ENCODE data around the gene COMMD7.
A peak's percentile ranks its signal among the peaks of the same experiment; 100 is the strongest.
"Not testable (repeated sequence)": the region's sequence is repeated elsewhere in the genome, so short reads cannot be mapped to it uniquely, and the experiment has no call there.

Gene COMMD7

DNA sequence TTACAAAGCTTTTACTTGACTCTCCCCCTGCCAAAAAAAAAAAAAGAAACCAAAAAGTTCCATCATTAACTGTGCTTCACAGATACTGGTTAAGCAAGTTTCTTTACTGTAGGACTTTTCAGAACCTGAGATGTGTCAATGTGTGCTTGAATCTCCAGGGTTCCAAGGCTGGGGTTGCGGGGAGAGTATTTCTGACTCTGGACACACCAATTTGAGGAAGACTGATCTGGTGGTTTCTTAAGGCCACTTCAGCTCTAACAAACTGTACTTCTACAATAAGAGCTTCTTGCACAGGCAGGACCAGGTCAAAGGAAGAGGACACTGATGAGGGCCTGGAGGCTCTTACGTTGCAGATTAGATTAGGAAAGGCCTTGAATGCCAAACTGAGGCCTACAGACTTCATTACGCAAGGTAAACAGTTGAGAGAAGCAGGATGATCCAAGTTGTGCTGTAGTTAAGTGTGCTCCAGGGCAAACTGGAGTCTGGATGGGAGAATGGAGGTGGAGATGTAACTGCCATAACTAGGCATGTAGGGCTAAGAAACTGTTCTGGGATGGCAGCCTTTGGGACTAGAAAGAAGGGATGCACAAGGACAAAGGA lies 24.4 kb downstream of the COMMD7 start:
- DNase-seq = no peak

DNA sequence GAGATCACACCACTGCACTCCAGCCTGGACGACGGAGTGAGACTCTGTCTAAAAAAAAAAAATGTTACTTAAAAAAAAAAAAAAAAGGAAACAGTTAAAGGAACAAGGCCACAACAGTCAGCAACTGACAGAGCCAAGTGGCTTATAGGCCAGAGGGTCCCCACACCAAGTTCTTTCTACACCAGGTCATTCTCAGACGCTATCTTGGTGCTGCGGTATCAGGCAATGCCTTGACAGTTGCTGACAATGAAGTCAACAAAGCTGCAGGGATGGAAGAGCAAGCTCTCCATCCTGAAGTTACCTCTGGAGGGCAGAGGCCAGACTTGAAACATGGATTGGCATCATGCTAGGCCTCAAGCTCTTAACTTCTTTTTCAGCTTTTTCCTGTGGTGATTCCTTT lies 31.9 kb downstream of the COMMD7 start:
- no peak for DNase-seq

DNA sequence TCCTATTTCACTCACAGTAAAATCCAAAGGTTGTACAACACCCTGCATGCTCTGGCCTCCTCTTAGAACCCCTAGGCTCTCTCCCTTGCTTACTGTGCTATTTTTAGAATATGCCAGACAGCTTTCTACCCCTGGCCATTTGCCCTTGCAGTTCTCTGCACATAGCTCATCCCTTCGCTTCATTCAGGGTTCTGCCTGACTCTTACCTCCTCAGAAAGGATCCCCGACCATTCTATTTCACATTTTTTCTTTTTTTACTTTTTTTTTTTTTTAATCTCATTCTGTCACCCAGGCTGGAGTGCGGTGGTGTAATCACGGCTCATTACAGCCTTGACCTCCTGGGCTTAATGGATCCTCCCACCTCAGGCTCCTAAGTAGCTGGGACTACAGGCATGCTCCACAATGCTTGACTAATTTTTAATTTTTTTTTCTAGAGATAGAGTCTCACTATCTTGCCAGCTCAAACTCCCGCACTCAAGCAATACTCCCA lies 33.6 kb downstream of the COMMD7 start:
- no peak for DNase-seq

DNA sequence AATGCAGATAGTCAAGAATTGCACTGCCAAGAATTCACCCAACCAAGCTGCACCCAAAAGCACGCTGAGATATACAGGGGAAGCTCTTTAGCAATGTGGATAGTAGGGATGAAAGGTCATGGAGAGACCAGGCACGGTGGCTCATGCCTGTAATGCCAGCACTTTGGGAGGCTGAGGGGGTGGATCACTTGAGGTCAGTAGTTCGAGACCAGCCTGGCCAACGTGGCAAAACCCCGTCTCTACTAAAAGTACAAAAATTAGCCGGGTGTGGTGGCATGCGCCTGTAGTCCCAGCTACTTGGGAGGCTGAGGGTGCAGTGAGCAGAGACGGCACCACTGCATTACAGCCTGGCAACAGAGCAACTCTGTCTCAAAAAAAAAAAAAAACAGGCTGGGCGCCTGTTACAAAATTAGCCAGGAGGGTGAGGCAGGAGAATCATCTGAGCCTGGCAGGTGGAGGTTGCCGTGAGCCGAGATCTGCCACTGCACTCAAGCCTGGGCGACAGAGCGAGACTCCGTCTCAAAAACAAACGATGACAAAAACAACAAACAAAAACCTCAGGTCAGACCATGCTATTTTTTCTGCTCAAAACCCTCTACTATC lies 34.1 kb downstream of the COMMD7 start:
- not testable (repeated sequence) for DNase-seq

DNA sequence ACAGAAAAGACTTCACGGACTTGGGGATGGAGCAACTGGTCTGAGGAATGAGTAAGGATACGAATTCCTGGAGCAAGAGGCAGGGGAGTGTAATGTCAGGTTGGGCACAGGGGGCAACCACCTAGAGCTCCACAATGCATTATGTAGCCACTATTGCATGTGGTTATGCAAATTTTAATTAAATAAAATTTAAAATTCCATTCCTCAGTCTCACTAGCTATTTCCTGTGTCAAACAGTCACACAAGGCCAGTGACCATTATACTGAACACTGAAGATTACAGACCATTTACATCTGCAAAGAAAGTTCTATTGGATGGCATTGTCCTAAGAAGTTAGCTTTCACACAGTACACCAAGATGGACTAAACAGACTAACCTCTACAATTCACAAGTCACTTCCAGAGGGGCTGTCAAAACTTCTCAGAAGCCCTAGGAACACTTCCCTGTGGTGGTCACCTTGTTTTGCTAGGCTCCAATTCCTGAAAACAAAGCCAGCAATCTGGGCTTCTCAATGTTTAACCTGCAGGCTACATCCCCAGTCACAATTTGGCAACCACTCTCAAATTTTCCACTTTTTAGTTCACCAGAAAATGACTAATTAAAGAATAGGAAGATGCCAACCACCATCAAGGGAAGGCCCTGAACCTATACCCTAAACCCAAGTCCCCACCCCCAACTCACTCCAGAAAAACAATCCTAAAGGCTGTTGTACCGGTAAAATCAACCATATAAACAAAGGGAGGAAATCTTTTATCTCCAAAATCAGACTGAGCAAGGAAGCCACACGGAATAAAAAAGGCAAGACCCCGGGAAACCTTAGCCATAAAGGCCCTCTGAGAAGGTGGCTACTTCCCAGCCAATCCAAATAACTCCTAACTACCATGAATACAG lies 35.3 kb downstream of the COMMD7 start:
- DNase-seq = no peak

DNA sequence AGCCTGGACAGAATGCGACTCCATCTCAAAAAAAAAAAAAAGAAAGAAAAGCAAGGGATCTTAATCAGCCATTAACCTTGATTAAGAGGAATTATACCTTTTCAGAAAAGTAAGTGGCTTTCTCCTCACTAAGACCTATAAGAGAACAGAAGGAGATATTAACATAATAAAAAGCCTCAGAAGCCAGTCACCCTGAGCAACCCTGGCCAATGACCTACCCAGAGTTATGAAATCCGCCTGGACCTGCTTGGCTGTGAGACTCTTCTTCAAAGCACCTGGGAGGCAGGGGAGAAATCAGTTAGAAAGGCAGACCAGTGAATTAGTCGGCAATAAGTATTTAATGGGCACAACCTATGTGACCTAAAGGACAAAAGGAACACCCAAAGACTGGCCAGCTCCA lies 36.8 kb downstream of the COMMD7 start:
- DNase-seq = no peak

DNA sequence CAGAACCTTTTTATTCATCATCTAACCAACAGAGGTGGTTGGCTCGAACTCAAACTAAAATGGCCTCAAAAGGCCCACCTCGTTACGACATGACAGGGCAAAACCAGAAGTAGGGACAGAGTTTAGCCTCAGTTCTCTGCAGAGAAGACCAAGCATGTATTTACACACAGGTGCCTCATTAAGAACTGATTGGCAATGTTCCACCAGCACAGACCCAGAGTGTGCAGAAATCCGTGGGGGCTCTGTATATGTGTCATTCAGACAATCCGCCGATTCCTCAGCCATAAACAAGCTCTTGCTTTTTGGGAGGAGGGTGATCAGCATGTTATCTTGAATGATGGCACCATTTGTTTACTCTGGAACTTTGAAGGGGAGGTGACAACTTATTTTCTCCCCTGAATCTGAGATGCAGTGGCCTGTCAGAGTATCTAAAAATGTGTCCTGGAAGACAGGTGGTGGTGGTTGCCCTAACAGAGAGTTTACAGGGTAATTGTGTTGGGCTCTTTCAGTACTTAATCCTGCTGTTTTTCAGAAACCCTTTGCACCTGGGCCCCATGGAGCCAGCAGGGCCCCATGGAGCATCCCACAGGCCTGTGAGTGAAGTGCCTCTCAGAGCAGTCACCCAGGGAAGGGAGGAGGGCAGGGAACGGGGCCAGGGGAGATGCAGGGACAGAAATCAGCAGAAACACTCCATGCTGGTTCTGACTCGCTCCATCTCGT lies 40.4 kb downstream of the COMMD7 start:
- DNase-seq = no peak

DNA sequence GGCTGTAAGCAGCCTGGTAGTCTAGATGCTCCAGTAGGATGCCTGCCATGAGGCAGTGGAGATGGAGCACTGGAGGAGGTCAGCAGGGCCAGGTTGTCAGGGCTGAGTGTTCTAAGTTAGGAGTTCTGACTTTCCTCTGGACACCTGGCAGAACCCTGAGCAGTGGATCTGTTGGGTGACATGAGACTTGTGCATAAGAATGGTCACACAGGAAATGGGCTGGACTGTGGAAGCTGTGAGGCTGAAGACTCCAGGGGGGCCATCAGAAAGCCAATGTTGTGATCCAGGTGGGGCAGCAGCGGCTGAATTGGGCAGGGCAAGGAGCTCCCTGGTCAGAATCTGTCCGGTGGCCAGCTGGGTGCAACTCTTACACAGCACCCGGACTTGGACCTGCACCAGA lies 45.7 kb downstream of the COMMD7 start:
- DNase-seq = no peak

DNA sequence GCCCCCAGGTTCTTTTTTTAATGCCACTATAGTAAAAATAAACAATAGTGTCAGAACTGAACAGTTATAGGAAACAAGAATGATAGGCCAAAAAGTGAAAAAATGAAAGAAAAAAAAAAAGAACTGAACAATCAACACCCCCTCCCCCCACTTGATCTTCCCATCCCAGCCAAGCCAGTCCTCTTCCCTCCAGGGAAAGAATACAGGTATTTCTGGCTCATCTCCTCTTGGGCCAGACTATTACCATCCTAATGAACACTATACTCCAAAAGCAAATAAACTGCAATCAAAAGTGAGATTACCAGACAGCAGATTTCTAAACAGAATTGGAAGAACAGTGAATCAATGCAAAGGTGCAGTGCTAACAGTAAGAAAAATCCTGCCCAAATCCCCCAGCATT lies 48.2 kb downstream of the COMMD7 start:
- no peak for DNase-seq

DNA sequence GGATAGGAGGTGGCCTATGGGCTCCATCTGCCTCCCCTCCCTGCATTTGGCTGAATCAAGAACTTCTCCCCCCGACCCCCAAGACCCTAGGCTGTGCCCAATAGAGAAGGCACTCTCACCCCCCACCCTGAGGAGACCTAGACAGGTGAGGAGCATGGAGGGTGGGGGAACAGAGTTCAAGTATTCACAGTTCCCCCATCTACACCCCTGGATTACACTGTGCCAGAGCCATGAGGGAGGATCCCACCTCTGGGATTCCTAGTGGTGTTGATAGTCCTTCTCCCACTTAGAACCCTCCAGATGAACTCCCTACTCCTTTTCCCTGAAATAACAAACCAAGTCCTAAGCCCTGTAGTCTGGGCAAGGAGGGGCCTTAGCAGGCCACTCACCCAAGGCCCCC lies 54.3 kb downstream of the COMMD7 start:
- not testable (repeated sequence) for DNase-seq

DNA sequence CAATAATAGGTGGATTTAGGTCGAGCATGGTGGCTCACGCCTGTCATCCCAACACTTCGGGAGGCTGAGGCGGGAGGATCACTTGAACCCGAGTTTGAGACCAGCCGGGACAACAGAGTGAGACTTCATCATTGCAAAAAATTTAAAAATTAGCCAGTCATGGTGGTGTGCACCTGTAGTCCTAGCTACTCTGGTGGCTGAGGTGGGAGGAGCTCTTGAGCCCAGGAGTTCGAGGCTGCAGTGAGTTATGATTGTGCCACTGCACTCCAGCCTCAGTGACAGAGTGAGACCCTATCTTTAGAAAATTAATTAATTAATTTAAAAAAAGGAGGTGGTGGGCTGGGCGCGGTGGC lies 56.1 kb downstream of the COMMD7 start:
- DNase-seq = no peak

DNA sequence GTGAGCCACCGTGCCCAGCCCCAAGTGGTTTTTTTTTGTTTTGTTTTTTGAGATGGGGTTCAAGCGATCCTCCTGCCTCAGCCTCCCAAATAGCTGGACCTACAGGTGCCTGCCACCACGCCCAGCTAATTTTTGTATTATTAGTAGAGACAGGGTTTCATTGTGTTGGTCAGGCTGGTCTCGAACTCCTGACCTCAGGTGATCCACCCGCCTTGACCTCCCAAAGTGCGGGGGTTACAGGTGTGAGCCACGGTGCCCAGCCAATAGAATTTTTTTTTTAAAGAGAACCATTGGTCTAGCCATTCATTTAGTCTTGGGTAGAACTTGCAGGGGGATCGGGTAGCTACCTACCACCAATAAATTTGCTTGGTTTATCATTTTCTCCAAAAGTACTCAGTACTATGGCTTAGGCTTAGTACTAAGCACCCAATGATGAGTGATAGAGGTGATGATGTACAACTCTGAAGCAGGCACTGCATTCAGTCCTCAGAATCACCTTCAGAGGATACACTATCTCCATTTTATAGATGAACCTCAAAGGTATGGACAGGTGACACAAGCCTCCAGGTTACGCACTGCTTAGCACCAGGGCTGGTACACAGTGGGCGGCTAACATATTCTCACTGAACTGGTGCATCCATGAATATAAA lies 56.6 kb downstream of the COMMD7 start:
- no peak for DNase-seq

DNA sequence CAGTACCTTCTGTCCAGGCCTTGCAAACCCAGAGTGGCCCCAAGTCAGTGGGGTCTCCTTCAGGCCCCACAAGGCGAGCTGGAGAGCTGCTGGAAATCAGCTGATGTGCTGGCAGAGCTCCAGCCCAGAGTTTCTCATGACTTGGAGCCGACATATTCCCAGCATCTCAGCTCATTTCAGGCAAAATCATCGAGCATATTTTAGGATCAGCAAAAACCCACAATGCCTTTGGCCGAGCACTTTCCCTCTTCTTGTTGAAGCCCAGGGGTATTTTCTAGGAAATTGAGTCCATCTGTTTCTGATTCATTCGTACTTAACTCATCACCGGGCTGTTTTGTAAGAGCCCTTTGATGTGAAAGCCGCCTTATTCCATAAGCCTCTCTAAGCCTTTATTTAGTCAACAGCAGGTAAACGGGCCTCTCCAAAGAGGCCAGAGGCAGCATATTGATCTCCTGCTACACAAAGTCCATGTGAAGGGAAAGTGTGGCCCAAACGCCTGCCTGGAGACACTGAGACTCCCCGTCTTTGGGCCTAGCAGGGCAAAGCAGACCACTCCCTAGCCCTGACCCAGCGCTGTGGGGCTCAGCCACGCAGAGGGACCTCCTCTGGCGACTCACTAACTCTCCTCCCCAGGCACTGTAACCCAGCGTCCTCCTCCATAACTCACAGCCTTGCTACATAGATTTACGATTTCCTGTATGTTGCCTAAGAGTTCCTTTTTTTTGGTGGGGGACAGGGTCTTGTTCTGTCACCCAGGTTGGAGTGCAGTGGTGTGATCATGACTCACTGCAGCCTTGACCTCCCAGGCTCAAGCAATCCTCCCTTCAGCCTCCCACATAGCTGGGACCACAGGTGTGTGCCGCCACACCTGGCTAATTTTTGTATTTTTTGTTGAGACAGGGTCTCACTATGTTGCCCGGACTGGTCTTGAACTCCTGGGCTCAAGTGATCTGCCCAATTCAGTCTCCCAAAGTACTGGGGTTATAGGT lies 57.4 kb downstream of the COMMD7 start:
- no peak for DNase-seq

DNA sequence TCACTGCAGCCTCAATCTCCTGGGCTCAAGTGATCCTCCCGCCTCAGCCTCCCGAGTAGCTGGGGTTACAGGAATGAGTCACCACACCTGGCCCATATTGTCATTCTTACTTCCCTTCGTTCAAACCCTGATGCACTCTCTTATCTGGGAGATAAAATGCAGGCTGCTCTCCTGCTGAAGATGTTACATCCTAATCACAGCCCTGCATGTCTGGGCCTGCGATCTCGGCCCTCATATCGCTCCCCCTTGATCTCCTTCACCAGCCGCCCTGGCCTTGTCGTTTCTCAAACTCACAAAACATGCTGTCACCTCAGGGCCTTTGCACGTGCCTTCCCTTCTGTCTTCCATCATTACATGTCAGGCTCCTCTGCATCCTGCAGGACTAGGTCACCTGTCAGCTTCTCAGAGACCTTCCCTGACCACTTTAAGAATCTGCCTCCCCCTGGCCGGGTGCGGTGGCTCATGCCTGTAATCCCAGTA lies 60.7 kb downstream of the COMMD7 start:
- DNase-seq = no peak

DNA sequence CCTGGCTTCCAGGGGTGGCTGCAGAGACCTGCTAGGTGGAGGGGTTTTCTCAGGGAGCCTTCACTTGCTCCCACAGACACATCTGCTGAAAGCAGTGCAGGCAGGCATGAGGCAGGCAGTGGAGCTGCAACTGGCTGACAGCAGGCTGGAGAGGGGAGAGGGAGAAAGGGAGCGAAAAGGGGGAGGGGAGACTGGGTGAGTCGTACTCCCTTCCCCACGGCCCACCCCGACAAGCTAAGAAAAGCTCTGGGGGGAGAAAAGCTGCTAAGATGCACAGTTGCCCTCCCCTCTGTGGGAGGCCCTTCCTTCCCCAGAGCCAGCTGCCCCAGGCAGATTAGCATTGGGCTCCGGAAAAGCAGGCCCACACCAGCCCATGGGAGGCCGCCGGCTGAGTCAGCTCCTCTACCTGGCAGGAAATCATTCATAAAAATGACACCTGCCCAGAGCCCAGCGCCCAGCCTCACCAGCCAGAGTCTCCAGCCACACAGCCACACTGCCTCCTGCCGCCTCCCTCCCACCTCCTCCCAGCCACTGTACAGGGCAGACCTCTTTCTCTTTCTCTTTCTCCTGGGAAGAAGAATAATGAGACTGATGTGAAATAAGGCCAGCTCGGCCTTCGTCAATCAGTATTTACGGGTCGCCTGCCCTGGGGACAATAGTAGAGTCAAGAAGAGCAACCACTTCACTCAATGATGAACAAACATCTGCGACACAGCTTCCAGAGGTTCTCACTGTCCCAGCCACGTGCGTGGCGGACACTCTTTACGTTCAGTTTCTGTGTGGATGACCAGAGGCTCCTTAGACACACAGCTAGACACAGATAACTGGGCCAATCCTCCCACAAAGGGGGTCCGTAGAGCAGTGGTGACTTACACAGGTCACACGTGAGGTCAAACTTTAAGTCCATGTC lies 61.8 kb downstream of the COMMD7 start:
- DNase-seq = no peak

DNA sequence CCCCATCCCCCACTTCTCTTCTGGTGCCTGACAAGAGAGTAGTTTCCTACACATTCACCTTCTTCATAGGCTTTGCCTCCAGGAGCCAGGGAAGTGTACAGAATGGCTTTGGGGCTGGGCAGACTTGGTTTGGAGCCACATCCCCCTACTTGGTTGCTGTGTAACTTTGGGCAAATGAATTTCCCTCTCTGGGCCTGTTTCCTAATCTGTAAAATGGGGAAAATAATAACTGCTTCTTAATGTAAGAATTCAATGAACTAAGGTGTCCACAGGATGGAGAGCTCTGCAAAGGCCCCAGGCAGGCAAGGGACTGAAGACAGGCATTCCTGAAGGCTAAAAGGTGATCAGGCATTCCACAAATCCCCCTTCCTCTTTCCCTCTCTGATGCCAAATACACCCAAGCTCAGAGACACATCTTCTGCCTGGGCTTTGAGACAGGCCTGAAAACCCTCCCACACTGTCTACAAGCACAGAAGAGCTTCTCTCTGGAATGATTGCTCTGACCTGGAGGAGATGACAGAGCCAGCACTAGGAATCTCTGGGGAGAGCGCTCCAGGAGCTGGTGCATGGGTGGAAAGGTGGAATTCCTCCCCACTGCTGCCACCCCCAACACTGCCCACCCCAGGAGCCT lies 62.6 kb downstream of the COMMD7 start:
- DNase-seq = no peak

DNA sequence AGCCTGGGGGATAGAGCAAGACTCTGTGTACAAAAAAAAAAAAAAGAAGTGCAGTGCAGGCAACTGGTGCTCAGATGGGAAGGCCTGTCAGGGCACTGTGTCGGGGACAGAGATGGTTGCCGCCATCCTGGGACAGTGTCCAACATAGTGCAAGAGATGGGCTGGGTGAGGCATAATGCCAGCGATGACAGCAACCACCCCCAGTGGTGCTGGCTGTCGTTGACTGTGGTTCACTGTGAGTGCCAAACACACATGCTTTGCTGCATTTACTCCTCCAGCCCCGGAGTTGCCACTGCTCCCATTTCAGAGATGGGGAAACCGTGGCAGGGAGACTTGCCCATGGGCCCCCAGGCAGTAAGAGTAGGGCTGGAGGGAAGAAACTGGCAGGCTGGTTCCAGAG lies 64.3 kb downstream of the COMMD7 start:
- no peak for DNase-seq

DNA sequence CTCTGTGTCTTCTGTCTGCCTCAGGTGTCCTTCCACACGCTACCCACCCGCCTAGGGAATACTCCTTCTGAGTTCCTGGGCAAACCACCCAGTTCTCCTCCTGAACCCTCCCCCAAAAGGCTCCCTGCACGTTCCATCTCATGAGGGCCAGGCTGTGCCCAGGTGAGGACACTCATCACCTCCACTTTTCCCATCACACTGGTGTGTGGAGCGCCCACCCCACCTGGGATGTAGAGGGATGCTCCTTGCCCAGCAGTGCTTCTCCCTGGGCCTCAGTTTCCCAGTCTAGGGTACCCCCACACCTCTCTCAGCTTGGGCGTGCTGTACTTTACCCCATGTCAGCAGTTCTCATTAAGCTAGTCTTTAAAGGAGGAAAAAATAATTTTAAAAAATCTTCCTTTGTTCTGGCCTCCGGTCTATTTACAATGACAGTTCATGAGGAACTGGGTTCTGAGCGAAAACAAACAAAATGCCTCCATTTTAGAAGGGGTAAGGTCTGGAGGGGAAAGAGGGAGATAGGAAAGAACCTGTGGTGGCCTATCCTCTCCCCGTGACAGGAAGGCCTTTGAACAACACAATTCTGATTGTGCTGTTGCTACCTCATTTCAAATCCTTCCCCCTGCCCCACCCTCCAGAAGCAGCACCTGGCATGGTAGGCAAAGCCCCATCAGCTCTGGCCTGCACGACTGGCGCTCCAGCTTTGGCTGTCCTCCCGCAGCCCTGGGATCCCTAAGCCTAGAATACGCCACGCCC lies 67.9 kb downstream of the COMMD7 start:
- DNase-seq = no peak

DNA sequence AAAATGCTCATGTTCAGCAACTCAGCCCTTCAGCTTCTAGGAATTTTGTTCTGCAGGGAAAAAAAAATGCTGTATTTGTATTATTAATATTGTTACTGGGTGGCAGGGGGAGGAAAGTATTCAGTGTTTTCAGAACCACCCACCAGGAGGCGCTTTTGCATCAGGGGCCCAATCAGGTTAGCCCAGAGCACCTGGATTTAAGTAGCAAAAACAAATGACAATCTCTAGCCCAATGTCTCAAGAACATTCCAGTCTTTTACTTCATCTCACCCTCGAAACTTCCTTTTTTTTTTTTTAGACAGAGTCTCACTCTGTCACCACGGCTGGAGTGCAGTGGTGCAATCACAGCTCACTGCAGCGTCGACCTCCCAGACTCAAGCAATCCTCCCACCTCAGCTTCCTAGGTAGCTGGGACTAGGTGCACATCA lies 68.9 kb downstream of the COMMD7 start:
- DNase-seq = peak; percentile 85

Measured in activated CD8-positive, alpha-beta memory T cell treated with anti-CD3 and anti-CD28 coated beads for 24 hours (primary cell).